ENCODE measurements around the gene E2F6.
A peak's percentile ranks its signal among the peaks of the same experiment; 100 is the strongest.

The E2F6 gene

GRCh38 chr2:11417946-11418585, 47.9 kb downstream of the E2F6 start:
- no peaks in the 10 kb centered on the region for H3K27me3 ChIP-seq (ENCODE audit: control insufficient read depth in 2 of 2, insufficient read depth in 2 of 2, low read length in 2 of 2)
- H3K27ac ChIP-seq (ENCODE audit: low read depth in 2 of 2, low read length in 2 of 2) = no peak overlapping the region
- H3K36me3 ChIP-seq (ENCODE audit: control insufficient read depth in 2 of 2, insufficient read depth in 2 of 2, low read length in 2 of 2) = no peaks in the 10 kb centered on the region
- H3K9ac ChIP-seq (ENCODE audit: low read depth in 1 of 2, low read length in 2 of 2) = no peak overlapping the region
- H3K9me3 ChIP-seq (ENCODE audit: control insufficient read depth in 2 of 2, low read length in 2 of 2) = no peaks in the 10 kb centered on the region
- no peaks in the 10 kb centered on the region for H3K4me1 ChIP-seq (ENCODE audit: control insufficient read depth in 2 of 2, insufficient read depth in 2 of 2, low read length in 2 of 2)
- H3K4me3 ChIP-seq (ENCODE audit: low read length in 2 of 2) = no peak overlapping the region

- H3K27me3 ChIP-seq (ENCODE audit: control insufficient read depth in 2 of 2, insufficient read depth in 2 of 2, low read length in 2 of 2) = no peaks in the 10 kb centered on the region
- no peak overlapping the region for H3K4me3 ChIP-seq (ENCODE audit: low read length in 2 of 2)
- peaks cover 0 to 3% of the 10 kb centered on the region in 2 donors for H3K4me1 ChIP-seq (ENCODE audit: control insufficient read depth in 2 of 2, insufficient read depth in 2 of 2, low read length in 2 of 2)
- no peaks in the 10 kb centered on the region for H3K9me3 ChIP-seq (ENCODE audit: control insufficient read depth in 2 of 2, low read length in 2 of 2)
- H3K9ac ChIP-seq (ENCODE audit: low read depth in 1 of 2, low read length in 2 of 2) = no peak overlapping the region
- H3K27ac ChIP-seq (ENCODE audit: low read depth in 2 of 2, low read length in 2 of 2) = no peak overlapping the region
- no peaks in the 10 kb centered on the region for H3K36me3 ChIP-seq (ENCODE audit: control insufficient read depth in 2 of 2, insufficient read depth in 2 of 2, low read length in 2 of 2)
These were observed 49.0 kb downstream of the E2F6 start for GRCh38 chr2:11416931-11417330.

DNA sequence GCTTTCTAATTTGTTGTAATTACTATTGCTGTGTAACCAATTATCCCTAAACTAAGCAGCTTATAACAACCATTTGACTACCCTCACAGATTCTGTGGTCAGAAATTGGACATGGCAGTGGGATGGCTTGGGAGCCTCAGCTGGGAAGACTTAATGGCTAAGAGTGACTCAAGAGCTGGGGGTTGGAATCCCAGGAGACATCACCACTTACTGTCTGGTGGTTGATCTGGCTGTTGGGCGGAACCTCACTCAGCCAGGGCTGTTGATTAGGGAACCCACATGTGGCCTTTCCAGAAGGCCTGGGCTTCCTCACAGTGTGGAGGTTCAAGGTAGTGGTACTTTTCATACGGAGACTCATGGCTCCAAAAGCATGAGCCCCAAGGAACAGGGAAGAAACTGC, 49.8 kb downstream of the E2F6 start:
- Histone ChIP-seq H3K27me3 (ENCODE audit: control insufficient read depth in 2 of 2, insufficient read depth in 2 of 2, low read length in 2 of 2) (no peaks in the 10 kb centered on the region), H3K9me3 (ENCODE audit: control insufficient read depth in 2 of 2, low read length in 2 of 2) (no peaks in the 10 kb centered on the region), H3K4me1 (ENCODE audit: control insufficient read depth in 2 of 2, insufficient read depth in 2 of 2, low read length in 2 of 2) (peaks cover 3 to 6% of the 10 kb centered on the region in 2 donors), H3K27ac (ENCODE audit: low read depth in 2 of 2, low read length in 2 of 2) (no peak overlapping the region), H3K4me3 (ENCODE audit: low read length in 2 of 2) (no peak overlapping the region), H3K9ac (ENCODE audit: low read depth in 1 of 2, low read length in 2 of 2) (no peak overlapping the region), H3K36me3 (ENCODE audit: control insufficient read depth in 2 of 2, insufficient read depth in 2 of 2, low read length in 2 of 2) (no peaks in the 10 kb centered on the region)

DNA sequence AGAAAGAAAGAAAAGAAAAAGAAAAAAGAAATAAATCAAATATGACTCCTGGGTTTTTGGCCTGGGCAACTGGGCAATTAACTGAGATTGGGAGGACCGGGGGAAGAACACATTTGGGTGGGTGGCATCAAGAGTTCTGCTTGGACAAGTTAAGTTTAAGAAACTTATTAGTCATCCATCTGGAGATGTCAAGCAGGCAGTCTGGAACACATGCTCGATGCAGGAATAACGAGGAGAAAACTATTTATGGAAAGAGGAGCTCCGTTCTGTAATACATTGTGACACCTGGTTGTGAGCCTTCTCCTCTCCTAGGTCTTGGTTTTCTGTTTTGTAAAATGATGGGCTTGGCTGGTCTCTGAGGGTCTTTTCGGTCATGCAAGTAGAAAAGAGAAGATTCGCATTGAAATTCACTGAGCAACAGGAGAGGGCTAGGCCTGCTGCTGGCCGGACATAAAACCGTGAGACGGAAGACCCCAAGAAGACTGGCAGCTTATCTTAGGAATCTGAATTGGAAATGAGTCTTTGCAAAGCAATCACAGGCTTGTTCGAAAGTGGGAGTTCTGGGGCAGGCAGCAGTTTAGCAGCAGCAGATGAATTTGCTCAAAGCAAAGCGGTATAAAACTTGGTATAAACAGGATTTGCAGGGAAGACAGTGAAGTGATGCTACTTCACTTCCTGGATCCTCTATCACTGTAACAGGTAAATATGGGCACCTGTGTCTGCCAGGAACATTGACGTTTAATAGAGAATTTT, 51.4 kb downstream of the E2F6 start:
- no peaks in the 10 kb centered on the region for H3K27me3 ChIP-seq (ENCODE audit: control insufficient read depth in 2 of 2, insufficient read depth in 2 of 2, low read length in 2 of 2)
- H3K4me3 ChIP-seq (ENCODE audit: low read length in 2 of 2) = no peak overlapping the region
- H3K4me1 ChIP-seq (ENCODE audit: control insufficient read depth in 2 of 2, insufficient read depth in 2 of 2, low read length in 2 of 2) = peaks cover 3 to 7% of the 10 kb centered on the region in 2 donors
- no peaks in the 10 kb centered on the region for H3K36me3 ChIP-seq (ENCODE audit: control insufficient read depth in 2 of 2, insufficient read depth in 2 of 2, low read length in 2 of 2)
- H3K9ac ChIP-seq (ENCODE audit: low read depth in 1 of 2, low read length in 2 of 2) = no peak overlapping the region
- H3K9me3 ChIP-seq (ENCODE audit: control insufficient read depth in 2 of 2, low read length in 2 of 2) = no peaks in the 10 kb centered on the region
- H3K27ac ChIP-seq (ENCODE audit: low read depth in 2 of 2, low read length in 2 of 2) = no peak overlapping the region

DNA sequence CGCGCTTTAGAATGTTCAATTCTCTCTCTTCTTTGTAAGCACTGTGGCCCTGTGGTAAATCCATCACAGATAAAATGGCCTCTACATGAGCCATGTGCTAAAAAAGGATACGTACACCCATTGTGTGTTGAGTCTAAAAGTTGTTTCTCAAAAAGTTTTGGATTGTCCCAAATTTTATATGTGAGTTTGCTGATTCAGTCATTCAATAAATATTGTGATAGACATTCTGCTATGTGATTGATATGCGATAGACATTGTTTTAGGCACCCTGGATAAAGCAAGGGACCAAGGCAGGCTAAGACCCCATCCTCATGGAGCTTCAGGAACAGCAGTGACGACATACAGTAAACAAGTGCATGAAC, 53.5 kb downstream of the E2F6 start:
- Histone ChIP-seq H3K9ac (ENCODE audit: low read depth in 1 of 2, low read length in 2 of 2) (peak overlapping the region in 1 of 2 donors; percentile 9), H3K27ac (ENCODE audit: low read depth in 2 of 2, low read length in 2 of 2) (no peak overlapping the region), H3K36me3 (ENCODE audit: control insufficient read depth in 2 of 2, insufficient read depth in 2 of 2, low read length in 2 of 2) (no peaks in the 10 kb centered on the region), H3K27me3 (ENCODE audit: control insufficient read depth in 2 of 2, insufficient read depth in 2 of 2, low read length in 2 of 2) (no peaks in the 10 kb centered on the region), H3K4me3 (ENCODE audit: low read length in 2 of 2) (peak overlapping the region in 1 of 2 donors; percentile 75), H3K9me3 (ENCODE audit: control insufficient read depth in 2 of 2, low read length in 2 of 2) (no peaks in the 10 kb centered on the region), H3K4me1 (ENCODE audit: control insufficient read depth in 2 of 2, insufficient read depth in 2 of 2, low read length in 2 of 2) (peaks cover 3 to 7% of the 10 kb centered on the region in 2 donors)

- peak overlapping the region; percentile 46 to 75 for H3K4me3 ChIP-seq (ENCODE audit: low read length in 2 of 2)
- peak overlapping the region; percentile 34 to 42 for H3K9ac ChIP-seq (ENCODE audit: low read depth in 1 of 2, low read length in 2 of 2)
- H3K27me3 ChIP-seq (ENCODE audit: control insufficient read depth in 2 of 2, insufficient read depth in 2 of 2, low read length in 2 of 2) = no peaks in the 10 kb centered on the region
- H3K4me1 ChIP-seq (ENCODE audit: control insufficient read depth in 2 of 2, insufficient read depth in 2 of 2, low read length in 2 of 2) = peaks cover 3 to 10% of the 10 kb centered on the region in 2 donors
- H3K27ac ChIP-seq (ENCODE audit: low read depth in 2 of 2, low read length in 2 of 2) = no peak overlapping the region
- no peaks in the 10 kb centered on the region for H3K9me3 ChIP-seq (ENCODE audit: control insufficient read depth in 2 of 2, low read length in 2 of 2)
- H3K36me3 ChIP-seq (ENCODE audit: control insufficient read depth in 2 of 2, insufficient read depth in 2 of 2, low read length in 2 of 2) = no peaks in the 10 kb centered on the region
These were observed 54.1 kb downstream of the E2F6 start for GRCh38 chr2:11411768-11412448.

- Histone ChIP-seq H3K4me1 (ENCODE audit: control insufficient read depth in 2 of 2, insufficient read depth in 2 of 2, low read length in 2 of 2) (peaks cover 7 to 17% of the 10 kb centered on the region in 2 donors), H3K27ac (ENCODE audit: low read depth in 2 of 2, low read length in 2 of 2) (no peak overlapping the region), H3K9me3 (ENCODE audit: control insufficient read depth in 2 of 2, low read length in 2 of 2) (no peaks in the 10 kb centered on the region), H3K36me3 (ENCODE audit: control insufficient read depth in 2 of 2, insufficient read depth in 2 of 2, low read length in 2 of 2) (no peaks in the 10 kb centered on the region), H3K27me3 (ENCODE audit: control insufficient read depth in 2 of 2, insufficient read depth in 2 of 2, low read length in 2 of 2) (no peaks in the 10 kb centered on the region), H3K4me3 (ENCODE audit: low read length in 2 of 2) (peak overlapping the region in 1 of 2 donors; percentile 46), H3K9ac (ENCODE audit: low read depth in 1 of 2, low read length in 2 of 2) (peak overlapping the region in 1 of 2 donors; percentile 34)
These were observed 54.7 kb downstream of the E2F6 start for GRCh38 chr2:11411244-11411643.

DNA sequence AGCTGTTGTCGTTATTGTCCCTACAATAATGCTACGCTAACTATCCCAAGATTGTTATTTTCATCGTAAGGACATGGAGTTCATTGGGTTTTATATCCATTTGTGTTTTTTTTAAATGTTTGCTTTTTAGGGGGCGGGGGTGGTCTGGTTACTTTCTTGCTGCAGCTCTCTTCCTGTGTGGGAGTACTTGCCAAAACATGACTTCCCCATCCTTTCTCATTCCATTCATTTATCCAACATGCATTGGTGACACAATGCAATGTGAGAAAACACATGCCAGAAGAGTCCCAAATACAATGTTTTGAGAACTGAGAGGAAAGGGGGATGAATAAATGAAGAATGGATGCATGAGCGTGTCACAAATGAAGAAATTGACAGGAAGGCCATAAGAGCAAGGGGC, 55.9 kb downstream of the E2F6 start:
- Histone ChIP-seq H3K9ac (ENCODE audit: low read depth in 1 of 2, low read length in 2 of 2) (no peak overlapping the region), H3K27ac (ENCODE audit: low read depth in 2 of 2, low read length in 2 of 2) (no peak overlapping the region), H3K27me3 (ENCODE audit: control insufficient read depth in 2 of 2, insufficient read depth in 2 of 2, low read length in 2 of 2) (no peaks in the 10 kb centered on the region)

DNA sequence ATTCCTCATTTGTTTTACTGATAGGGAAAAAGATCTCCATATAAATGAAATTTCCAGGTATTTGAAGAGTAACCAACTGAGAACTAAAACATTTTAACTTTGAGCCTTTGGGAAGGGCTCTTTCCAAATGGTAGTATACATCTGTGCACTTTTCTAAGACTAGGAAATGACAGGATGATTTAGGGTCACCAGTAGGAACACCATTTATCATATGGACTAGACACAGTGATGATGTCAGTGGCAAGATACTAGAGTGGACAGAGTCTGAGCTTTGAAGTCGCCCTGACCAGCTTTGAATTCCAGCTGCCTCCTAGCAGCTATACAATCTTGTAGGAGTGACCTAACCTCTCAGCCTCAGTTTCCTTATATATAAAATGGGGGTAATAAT, 56.4 kb downstream of the E2F6 start:
- Histone ChIP-seq H3K9me3 (ENCODE audit: control insufficient read depth in 2 of 2, low read length in 2 of 2) (no peaks in the 10 kb centered on the region), H3K4me1 (ENCODE audit: control insufficient read depth in 2 of 2, insufficient read depth in 2 of 2, low read length in 2 of 2) (peaks cover 20 to 33% of the 10 kb centered on the region in 2 donors), H3K27me3 (ENCODE audit: control insufficient read depth in 2 of 2, insufficient read depth in 2 of 2, low read length in 2 of 2) (no peaks in the 10 kb centered on the region), H3K27ac (ENCODE audit: low read depth in 2 of 2, low read length in 2 of 2) (no peak overlapping the region), H3K9ac (ENCODE audit: low read depth in 1 of 2, low read length in 2 of 2) (no peak overlapping the region), H3K4me3 (ENCODE audit: low read length in 2 of 2) (no peak overlapping the region), H3K36me3 (ENCODE audit: control insufficient read depth in 2 of 2, insufficient read depth in 2 of 2, low read length in 2 of 2) (no peaks in the 10 kb centered on the region)

More for the DNA sequence above, 55.9 kb downstream of the E2F6 start:
- H3K36me3 ChIP-seq (ENCODE audit: control insufficient read depth in 2 of 2, insufficient read depth in 2 of 2, low read length in 2 of 2) = no peaks in the 10 kb centered on the region
- no peak overlapping the region for H3K4me3 ChIP-seq (ENCODE audit: low read length in 2 of 2)
- H3K4me1 ChIP-seq (ENCODE audit: control insufficient read depth in 2 of 2, insufficient read depth in 2 of 2, low read length in 2 of 2) = peaks cover 16 to 28% of the 10 kb centered on the region in 2 donors
- no peaks in the 10 kb centered on the region for H3K9me3 ChIP-seq (ENCODE audit: control insufficient read depth in 2 of 2, low read length in 2 of 2)

GRCh38 chr2:11408959-11409571, 56.9 kb downstream of the E2F6 start:
- Histone ChIP-seq H3K36me3 (ENCODE audit: control insufficient read depth in 2 of 2, insufficient read depth in 2 of 2, low read length in 2 of 2) (no peaks in the 10 kb centered on the region), H3K27me3 (ENCODE audit: control insufficient read depth in 2 of 2, insufficient read depth in 2 of 2, low read length in 2 of 2) (no peaks in the 10 kb centered on the region), H3K4me3 (ENCODE audit: low read length in 2 of 2) (no peak overlapping the region), H3K9me3 (ENCODE audit: control insufficient read depth in 2 of 2, low read length in 2 of 2) (no peaks in the 10 kb centered on the region), H3K27ac (ENCODE audit: low read depth in 2 of 2, low read length in 2 of 2) (no peak overlapping the region), H3K9ac (ENCODE audit: low read depth in 1 of 2, low read length in 2 of 2) (no peak overlapping the region), H3K4me1 (ENCODE audit: control insufficient read depth in 2 of 2, insufficient read depth in 2 of 2, low read length in 2 of 2) (peaks cover 25 to 38% of the 10 kb centered on the region in 2 donors)

Data from mucosa of rectum (tissue), 2 donors.